D721Med (cell line): ENCODE data around the gene S100A1.
"Not testable (repeated sequence)": the region's sequence is repeated elsewhere in the genome, so short reads cannot be mapped to it uniquely, and the experiment has no call there.

Experiments used
- DNase-seq: peaks from one replicate; pipeline ENCODE4 v3.0.0; 2011; ENCODE audit warnings: low spot score; ENCODE audit not compliant: insufficient read length
- FAIRE-seq: peaks from 2 replicates; lab custom pipeline; 2011; peaks lifted over from hg19 to GRCh38; lab: Jason Lieb, UNC
- TF ChIP-seq, protein P1 (sequence below): IDR thresholded peaks from 2 replicates; pipeline ENCODE4 v1.5.1; 2012; ENCODE audit warnings: mild to moderate bottlenecking, control low read depth; ENCODE audit not compliant: insufficient read depth; ENCODE audit errors: missing control alignments

Gene S100A1

DNA sequence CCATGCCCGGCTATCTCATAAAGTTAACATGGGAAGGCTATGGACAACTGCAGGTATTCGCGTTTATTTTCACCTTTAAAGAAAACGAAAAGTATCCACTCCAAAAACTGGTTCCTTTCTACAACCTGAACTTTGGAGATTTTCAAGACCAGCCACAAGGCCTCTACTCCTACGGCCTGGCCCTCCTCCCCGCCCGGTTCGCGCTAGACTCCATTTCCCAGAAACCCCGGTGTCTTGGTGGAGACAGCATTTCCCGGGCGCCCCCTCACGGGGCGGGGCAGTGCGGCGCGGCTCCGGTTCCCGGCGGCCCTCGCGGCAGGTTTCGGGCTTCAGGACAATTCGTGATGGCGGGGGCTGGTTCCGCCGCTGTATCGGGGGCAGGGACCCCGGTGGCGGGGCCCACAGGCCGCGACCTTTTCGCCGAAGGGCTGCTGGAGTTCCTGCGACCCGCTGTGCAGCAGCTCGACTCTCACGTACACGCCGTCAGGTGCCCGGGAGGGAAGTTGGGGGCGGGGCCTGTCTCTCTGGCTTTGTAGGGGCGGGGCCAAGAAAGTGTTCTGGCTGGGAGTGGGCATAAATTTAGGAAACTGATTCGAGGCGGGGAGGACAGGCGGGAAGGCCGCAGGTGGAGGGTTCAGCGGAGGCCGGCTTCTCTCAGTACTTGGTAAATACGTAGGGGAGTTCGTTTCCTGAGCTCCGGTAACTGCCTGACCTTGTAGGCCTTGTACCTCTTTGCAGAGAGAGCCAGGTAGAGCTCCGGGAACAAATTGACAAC lies 30.4 kb downstream of the S100A1 start, which contains the start of gene SNAPIN:
SNAPIN (plus strand) TSS at position 304 of the 775 bp plus-strand sequence; CDS start at position 345, 41 bp downstream.
- TF ChIP-seq, protein P1, sequence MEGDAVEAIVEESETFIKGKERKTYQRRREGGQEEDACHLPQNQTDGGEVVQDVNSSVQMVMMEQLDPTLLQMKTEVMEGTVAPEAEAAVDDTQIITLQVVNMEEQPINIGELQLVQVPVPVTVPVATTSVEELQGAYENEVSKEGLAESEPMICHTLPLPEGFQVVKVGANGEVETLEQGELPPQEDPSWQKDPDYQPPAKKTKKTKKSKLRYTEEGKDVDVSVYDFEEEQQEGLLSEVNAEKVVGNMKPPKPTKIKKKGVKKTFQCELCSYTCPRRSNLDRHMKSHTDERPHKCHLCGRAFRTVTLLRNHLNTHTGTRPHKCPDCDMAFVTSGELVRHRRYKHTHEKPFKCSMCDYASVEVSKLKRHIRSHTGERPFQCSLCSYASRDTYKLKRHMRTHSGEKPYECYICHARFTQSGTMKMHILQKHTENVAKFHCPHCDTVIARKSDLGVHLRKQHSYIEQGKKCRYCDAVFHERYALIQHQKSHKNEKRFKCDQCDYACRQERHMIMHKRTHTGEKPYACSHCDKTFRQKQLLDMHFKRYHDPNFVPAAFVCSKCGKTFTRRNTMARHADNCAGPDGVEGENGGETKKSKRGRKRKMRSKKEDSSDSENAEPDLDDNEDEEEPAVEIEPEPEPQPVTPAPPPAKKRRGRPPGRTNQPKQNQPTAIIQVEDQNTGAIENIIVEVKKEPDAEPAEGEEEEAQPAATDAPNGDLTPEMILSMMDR = no peak
- peak; percentile 92 for DNase-seq
- FAIRE-seq = no peak

GRCh38 chr1:153659175-153659534 lies 30.9 kb downstream of the S100A1 start:
- DNase-seq = no peak
- FAIRE-seq = no peak
- TF ChIP-seq, protein P1 = no peak

- DNase-seq = no peak
- TF ChIP-seq, protein P1 = no peak
- no peak for FAIRE-seq
These were observed 31.4 kb downstream of the S100A1 start for GRCh38 chr1:153659656-153660055.

- no peak for FAIRE-seq
- no peak for DNase-seq
- TF ChIP-seq, protein P1 = no peak
These were observed 33.0 kb downstream of the S100A1 start for GRCh38 chr1:153661111-153661708.

GRCh38 chr1:153662269-153662668 lies 34.0 kb downstream of the S100A1 start:
- no peak for DNase-seq
- TF ChIP-seq, protein P1 = no peak
- no peak for FAIRE-seq

- no peak for DNase-seq
- TF ChIP-seq, protein P1 = no peak
- FAIRE-seq = no peak
These were observed 35.0 kb downstream of the S100A1 start for GRCh38 chr1:153663211-153663610.

GRCh38 chr1:153667439-153667838 lies 39.2 kb downstream of the S100A1 start:
- TF ChIP-seq, protein P1 = no peak
- DNase-seq (no peak), FAIRE-seq (no peak)

DNA sequence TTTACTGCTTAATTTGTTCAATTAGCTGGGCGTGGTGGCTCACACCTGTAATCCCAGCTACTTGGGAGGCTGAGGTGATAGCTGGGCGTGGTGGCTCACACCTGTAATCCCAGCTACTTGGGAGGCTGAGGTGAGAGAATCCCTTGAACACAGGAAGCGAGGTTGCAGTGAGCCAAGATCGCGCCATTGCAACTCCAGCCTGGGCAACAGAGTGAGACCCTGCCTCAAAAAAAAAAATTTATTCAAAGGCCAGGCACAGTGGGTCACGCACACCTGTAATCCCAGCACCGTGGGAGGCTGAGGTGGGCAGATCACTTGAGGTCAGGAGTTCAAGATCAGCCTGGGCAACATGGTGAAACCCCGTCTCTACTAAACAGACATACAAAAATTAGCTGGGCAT lies 40.4 kb downstream of the S100A1 start:
- not testable (repeated sequence) for FAIRE-seq, DNase-seq
